SK-N-SH treated with all-trans-retinoic acid at 6 μM for 48 hours (cell line): ENCODE measurements around the gene AFF1.
A peak's percentile ranks its signal among the peaks of the same experiment; 100 is the strongest.

Source experiments
- ATAC-seq: fragments of 200-7000 bp; cut with Tn5 transposase; 3 replicates; pipeline ENCODE4 v1.9.1; 2020; ENCODE audit warnings: mild to moderate bottlenecking, moderate library complexity
- ARNTL ChIP-seq: fragments of 450-650 bp; formaldehyde crosslinking; IDR thresholded peaks from 2 replicates; pipeline ENCODE4 v1.5.0; 2020; ENCODE audit warnings: low read depth, mild to moderate bottlenecking, moderate library complexity, borderline replicate concordance
- BACH2 ChIP-seq: fragments of 250-450 bp; sonication (Bioruptor Pico); IDR thresholded peaks from 2 replicates; pipeline ENCODE4 v1.9.0; 2021; ENCODE audit warnings: mild to moderate bottlenecking, borderline replicate concordance
- CSRNP3 ChIP-seq: fragments of 250-450 bp; sonication (Bioruptor Pico); IDR thresholded peaks from 2 replicates; pipeline ENCODE4 v1.5.1; 2021; ENCODE audit warnings: mild to moderate bottlenecking, moderate library complexity
- ESRRG ChIP-seq: fragments of 250-450 bp; sonication (Bioruptor Pico); IDR thresholded peaks from 2 replicates; pipeline ENCODE4 v1.6.1; 2021; ENCODE audit warnings: mild to moderate bottlenecking
- GLIS3 ChIP-seq: fragments of 250-450 bp; sonication (Bioruptor Pico); IDR thresholded peaks from 2 replicates; pipeline ENCODE4 v1.5.0; 2020; ENCODE audit warnings: mild to moderate bottlenecking, moderate library complexity
- ISL1 ChIP-seq: fragments of 250-450 bp; sonication (Bioruptor Pico); IDR thresholded peaks from 2 replicates; pipeline ENCODE4 v2.1.2; 2022; ENCODE audit warnings: mild to moderate bottlenecking, moderate library complexity
- OSR1 ChIP-seq: fragments of 250-450 bp; sonication (Bioruptor Pico); IDR thresholded peaks from 2 replicates; pipeline ENCODE4 v1.8.0; 2022; ENCODE audit warnings: moderate library complexity, mild to moderate bottlenecking, inconsistent platforms
- POU6F1 ChIP-seq: fragments of 250-450 bp; sonication (Bioruptor Pico); IDR thresholded peaks from 2 replicates; pipeline ENCODE4 v1.8.0; 2021; ENCODE audit warnings: low read depth, mild to moderate bottlenecking, moderate library complexity, borderline replicate concordance
- PPARA ChIP-seq: fragments of 250-450 bp; sonication (Bioruptor Pico); IDR thresholded peaks from 2 replicates; pipeline ENCODE4 v1.5.0; 2020; ENCODE audit warnings: mild to moderate bottlenecking, borderline replicate concordance
- RARB ChIP-seq: fragments of 250-450 bp; sonication (Bioruptor Pico); IDR thresholded peaks from 2 replicates; pipeline ENCODE4 v1.8.0; 2021; ENCODE audit warnings: mild to moderate bottlenecking, moderate library complexity
- SNAI2 ChIP-seq: fragments of 250-450 bp; sonication (Bioruptor Pico); IDR thresholded peaks from 2 replicates; pipeline ENCODE4 v1.5.0; 2020; ENCODE audit warnings: mild to moderate bottlenecking, moderate library complexity
- TCF4 ChIP-seq: fragments of 250-450 bp; sonication (Bioruptor Pico); IDR thresholded peaks from 2 replicates; pipeline ENCODE4 v1.8.0; 2021; ENCODE audit warnings: mild to moderate bottlenecking, moderate library complexity, borderline replicate concordance
- TOX ChIP-seq: fragments of 250-450 bp; sonication (Bioruptor Pico); IDR thresholded peaks from 2 replicates; pipeline ENCODE4 v1.8.0; 2021; ENCODE audit warnings: mild to moderate bottlenecking, moderate library complexity, borderline replicate concordance
- ZFP3 ChIP-seq: fragments of 250-450 bp; sonication (Bioruptor Pico); IDR thresholded peaks from 2 replicates; pipeline ENCODE4 v1.5.0; 2020; ENCODE audit warnings: mild to moderate bottlenecking, moderate library complexity
- ZFP30 ChIP-seq: fragments of 450-650 bp; formaldehyde crosslinking; IDR thresholded peaks from 2 replicates; pipeline ENCODE4 v1.5.0; 2022; ENCODE audit warnings: mild to moderate bottlenecking, moderate library complexity
- ZNF565 ChIP-seq: fragments of 450-650 bp; formaldehyde crosslinking; conservative IDR thresholded peaks from 2 replicates; pipeline ENCODE4 v1.5.0; 2020; ENCODE audit warnings: low read depth, mild to moderate bottlenecking, moderate library complexity
- ZNF70 ChIP-seq: fragments of 450-650 bp; formaldehyde crosslinking; IDR thresholded peaks from 2 replicates; pipeline ENCODE4 v1.5.0; 2020; ENCODE audit warnings: mild to moderate bottlenecking, moderate library complexity
- ZNF8 ChIP-seq: fragments of 450-650 bp; formaldehyde crosslinking; IDR thresholded peaks from 2 replicates; pipeline ENCODE4 v1.5.0; 2020; ENCODE audit warnings: mild to moderate bottlenecking, moderate library complexity
- TF ChIP-seq, protein P1 (sequence below): fragments of 250-450 bp; sonication (Bioruptor Pico); IDR thresholded peaks from 2 replicates; pipeline ENCODE4 v1.5.1; 2020; ENCODE audit warnings: low read depth, mild to moderate bottlenecking, moderate library complexity
- TF ChIP-seq, protein P2 (sequence below): fragments of 250-450 bp; sonication (Bioruptor Pico); IDR thresholded peaks from 2 replicates; pipeline ENCODE4 v1.8.0; 2020; ENCODE audit warnings: mild to moderate bottlenecking, moderate library complexity, borderline replicate concordance
- TF ChIP-seq, protein P3 (sequence below): fragments of 250-450 bp; sonication (Bioruptor Pico); IDR thresholded peaks from 2 replicates; pipeline ENCODE4 v1.5.0; 2020; ENCODE audit warnings: mild to moderate bottlenecking, moderate library complexity

AFF1 gene

GRCh38 chr4:87118826-87119225, 184.0 kb downstream of the AFF1 start:
- peak; percentile 86 for ATAC-seq

DNA sequence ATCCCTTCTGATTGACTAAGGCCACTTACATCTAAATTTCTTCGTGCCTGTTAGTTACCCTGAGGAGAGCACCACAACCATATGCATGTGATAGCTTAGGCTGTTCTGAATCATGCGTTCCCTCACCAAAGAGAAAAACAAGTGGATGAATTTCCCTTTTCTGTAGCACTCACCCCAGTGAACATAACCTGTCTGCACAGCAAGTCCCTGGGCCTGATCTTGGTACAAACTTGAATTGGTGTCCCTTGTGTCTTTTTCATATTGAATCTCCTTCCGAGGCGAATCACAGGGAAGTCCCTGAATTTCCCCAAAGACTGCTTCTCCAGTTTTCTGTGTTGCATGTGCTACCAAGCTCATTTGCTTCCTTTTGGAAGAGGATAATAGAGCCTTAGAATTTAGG, 185.2 kb downstream of the AFF1 start:
- no peak for ATAC-seq
- TF ChIP-seq ZFP30 (no peak), RARB (CRISPR knock-in tag) (no peak), TOX (CRISPR knock-in tag) (no peak), POU6F1 (CRISPR knock-in tag) (no peak), ZFP3 (CRISPR knock-in tag) (no peak), ESRRG (CRISPR knock-in tag) (no peak), ARNTL (CRISPR knock-in tag) (no peak), ZNF70 (CRISPR knock-in tag) (no peak), CSRNP3 (CRISPR knock-in tag) (no peak), ZNF565 (no peak), SNAI2 (no peak), TCF4 (CRISPR knock-in tag) (no peak), GLIS3 (CRISPR knock-in tag) (no peak), ZNF8 (CRISPR knock-in tag) (no peak), BACH2 (no peak), PPARA (CRISPR knock-in tag) (no peak), OSR1 (CRISPR knock-in tag) (no peak)
- TF ChIP-seq, protein P1, sequence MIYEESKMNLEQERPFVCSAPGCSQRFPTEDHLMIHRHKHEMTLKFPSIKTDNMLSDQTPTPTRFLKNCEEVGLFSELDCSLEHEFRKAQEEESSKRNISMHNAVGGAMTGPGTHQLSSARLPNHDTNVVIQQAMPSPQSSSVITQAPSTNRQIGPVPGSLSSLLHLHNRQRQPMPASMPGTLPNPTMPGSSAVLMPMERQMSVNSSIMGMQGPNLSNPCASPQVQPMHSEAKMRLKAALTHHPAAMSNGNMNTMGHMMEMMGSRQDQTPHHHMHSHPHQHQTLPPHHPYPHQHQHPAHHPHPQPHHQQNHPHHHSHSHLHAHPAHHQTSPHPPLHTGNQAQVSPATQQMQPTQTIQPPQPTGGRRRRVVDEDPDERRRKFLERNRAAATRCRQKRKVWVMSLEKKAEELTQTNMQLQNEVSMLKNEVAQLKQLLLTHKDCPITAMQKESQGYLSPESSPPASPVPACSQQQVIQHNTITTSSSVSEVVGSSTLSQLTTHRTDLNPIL (CRISPR knock-in tag): no peak
- TF ChIP-seq, protein P2, sequence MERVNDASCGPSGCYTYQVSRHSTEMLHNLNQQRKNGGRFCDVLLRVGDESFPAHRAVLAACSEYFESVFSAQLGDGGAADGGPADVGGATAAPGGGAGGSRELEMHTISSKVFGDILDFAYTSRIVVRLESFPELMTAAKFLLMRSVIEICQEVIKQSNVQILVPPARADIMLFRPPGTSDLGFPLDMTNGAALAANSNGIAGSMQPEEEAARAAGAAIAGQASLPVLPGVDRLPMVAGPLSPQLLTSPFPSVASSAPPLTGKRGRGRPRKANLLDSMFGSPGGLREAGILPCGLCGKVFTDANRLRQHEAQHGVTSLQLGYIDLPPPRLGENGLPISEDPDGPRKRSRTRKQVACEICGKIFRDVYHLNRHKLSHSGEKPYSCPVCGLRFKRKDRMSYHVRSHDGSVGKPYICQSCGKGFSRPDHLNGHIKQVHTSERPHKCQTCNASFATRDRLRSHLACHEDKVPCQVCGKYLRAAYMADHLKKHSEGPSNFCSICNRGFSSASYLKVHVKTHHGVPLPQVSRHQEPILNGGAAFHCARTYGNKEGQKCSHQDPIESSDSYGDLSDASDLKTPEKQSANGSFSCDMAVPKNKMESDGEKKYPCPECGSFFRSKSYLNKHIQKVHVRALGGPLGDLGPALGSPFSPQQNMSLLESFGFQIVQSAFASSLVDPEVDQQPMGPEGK (CRISPR knock-in tag): no peak
- TF ChIP-seq, protein P3, sequence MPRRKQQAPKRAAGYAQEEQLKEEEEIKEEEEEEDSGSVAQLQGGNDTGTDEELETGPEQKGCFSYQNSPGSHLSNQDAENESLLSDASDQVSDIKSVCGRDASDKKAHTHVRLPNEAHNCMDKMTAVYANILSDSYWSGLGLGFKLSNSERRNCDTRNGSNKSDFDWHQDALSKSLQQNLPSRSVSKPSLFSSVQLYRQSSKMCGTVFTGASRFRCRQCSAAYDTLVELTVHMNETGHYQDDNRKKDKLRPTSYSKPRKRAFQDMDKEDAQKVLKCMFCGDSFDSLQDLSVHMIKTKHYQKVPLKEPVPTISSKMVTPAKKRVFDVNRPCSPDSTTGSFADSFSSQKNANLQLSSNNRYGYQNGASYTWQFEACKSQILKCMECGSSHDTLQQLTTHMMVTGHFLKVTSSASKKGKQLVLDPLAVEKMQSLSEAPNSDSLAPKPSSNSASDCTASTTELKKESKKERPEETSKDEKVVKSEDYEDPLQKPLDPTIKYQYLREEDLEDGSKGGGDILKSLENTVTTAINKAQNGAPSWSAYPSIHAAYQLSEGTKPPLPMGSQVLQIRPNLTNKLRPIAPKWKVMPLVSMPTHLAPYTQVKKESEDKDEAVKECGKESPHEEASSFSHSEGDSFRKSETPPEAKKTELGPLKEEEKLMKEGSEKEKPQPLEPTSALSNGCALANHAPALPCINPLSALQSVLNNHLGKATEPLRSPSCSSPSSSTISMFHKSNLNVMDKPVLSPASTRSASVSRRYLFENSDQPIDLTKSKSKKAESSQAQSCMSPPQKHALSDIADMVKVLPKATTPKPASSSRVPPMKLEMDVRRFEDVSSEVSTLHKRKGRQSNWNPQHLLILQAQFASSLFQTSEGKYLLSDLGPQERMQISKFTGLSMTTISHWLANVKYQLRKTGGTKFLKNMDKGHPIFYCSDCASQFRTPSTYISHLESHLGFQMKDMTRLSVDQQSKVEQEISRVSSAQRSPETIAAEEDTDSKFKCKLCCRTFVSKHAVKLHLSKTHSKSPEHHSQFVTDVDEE: no peak
- TF ChIP-seq, all 23 proteins: peak for 0

More at GRCh38 chr4:87118826-87119225, 184.0 kb downstream of the AFF1 start:
- no peak for TF ChIP-seq ZNF565
- TF ChIP-seq SNAI2: no peak

DNA sequence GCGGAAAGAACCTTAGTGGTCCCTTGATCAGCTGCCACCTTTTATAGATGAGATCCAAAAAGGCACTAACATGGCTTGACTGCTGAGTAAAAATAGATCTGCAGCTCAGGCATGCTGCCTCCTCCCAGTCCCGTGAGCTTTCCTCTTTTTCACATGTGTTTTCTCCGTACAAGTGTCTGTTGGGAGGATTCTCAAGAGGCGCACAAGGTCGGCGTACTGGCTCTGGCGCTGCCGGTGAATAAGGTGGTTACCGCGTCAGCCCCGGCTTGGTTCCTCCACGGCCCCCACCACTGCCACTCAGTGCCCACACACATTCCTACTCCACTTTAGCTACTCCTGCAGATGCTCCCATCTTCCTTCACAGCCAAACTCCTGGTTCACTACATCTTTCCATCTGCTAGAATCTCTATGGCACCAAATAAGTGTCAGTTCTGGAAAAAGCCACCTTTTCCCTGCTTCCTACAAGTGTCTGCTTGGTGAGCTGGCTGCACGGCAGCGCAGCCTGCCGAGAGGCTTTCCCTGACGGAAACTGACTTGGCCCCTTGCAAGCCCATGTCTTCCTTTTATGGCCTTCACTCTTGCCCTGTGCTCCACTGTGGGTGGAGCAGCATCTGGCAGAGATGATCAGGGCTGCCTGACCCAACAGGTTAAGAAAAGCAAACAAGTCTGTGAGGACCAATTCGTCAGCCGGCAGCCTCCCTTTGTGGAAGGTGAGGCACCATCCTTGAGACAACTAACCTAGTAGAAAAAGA, 185.8 kb downstream of the AFF1 start:
- ATAC-seq: no peak
- TF ChIP-seq ZFP30 (no peak), TOX (CRISPR knock-in tag) (no peak), OSR1 (CRISPR knock-in tag) (no peak), ISL1 (CRISPR knock-in tag) (no peak), ZNF8 (CRISPR knock-in tag) (no peak), ZFP3 (CRISPR knock-in tag) (no peak), BACH2 (no peak), ESRRG (CRISPR knock-in tag) (no peak), POU6F1 (CRISPR knock-in tag) (no peak)
- TF ChIP-seq, protein P3: no peak
- TF ChIP-seq, protein P2 (CRISPR knock-in tag): no peak
